ENCODE measurements around the gene GBX2.

Gene GBX2

DNA sequence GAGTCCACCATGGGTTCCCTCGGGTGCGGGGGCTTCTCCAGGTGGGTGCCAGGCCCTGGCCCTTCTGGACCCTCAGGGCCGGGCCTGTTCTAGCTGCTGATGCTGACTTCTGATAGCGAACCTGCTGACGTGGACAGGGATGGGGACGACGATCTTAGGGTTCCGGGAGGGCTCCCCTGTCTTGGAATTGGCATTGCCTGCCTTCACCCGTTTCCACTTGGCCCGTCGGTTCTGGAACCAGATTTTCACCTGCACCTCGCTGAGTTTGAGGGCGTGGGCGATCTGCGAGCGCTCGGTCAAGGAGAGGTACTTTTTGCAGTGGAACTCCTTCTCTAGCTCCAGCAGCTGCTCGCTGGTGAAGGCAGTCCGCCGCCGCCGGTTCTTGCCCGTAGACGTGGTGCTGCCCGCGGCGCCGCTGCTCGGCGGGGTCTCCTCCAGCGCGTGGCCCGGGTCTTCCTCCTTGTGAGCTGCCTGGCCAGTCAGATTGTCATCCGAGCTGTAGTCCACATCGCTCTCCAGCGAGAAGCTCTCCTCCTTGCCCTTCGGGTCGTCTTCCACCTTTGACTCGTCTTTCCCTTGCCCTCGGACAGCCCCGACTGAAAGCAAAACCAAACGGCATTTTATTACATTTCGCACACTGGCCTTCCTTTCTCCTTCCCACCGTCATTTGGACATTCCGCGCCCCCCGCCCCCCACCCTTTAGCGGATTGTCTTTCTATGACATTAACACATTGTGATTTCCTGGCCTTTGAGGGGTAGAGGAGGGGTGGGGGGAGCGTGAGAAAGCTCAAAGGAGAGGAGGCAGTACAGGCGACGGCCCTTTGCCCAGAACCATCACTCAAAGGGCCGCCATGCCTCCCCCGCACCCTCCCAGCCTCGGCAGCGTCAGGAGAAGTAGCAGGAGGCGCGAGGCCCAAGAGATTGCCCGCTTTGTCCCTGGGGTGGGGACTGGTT lies 2.1 kb downstream of the GBX2 start:
- no peak for TF ChIP-seq ZNF565 (CRISPR knock-in tag; conservative IDR thresholded peaks at IDR 0.05; ENCODE audit: low read depth)
- TF ChIP-seq, protein P1, sequence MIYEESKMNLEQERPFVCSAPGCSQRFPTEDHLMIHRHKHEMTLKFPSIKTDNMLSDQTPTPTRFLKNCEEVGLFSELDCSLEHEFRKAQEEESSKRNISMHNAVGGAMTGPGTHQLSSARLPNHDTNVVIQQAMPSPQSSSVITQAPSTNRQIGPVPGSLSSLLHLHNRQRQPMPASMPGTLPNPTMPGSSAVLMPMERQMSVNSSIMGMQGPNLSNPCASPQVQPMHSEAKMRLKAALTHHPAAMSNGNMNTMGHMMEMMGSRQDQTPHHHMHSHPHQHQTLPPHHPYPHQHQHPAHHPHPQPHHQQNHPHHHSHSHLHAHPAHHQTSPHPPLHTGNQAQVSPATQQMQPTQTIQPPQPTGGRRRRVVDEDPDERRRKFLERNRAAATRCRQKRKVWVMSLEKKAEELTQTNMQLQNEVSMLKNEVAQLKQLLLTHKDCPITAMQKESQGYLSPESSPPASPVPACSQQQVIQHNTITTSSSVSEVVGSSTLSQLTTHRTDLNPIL (CRISPR knock-in tag; IDR thresholded peaks at IDR 0.05; ENCODE audit: low read depth) = no peak
- no peak for TF ChIP-seq ZNF8 (CRISPR knock-in tag; IDR thresholded peaks at IDR 0.05)

GRCh38 chr2:236164925-236165841 lies 3.0 kb downstream of the GBX2 start:
- TF ChIP-seq RARB (CRISPR knock-in tag; IDR thresholded peaks at IDR 0.05) (no peak), PPARA (CRISPR knock-in tag; IDR thresholded peaks at IDR 0.05; ENCODE audit: borderline replicate concordance) (no peak), OSR1 (CRISPR knock-in tag; IDR thresholded peaks at IDR 0.05) (no peak), CSRNP3 (CRISPR knock-in tag; IDR thresholded peaks at IDR 0.05) (no peak)
- TF ChIP-seq, protein P2, sequence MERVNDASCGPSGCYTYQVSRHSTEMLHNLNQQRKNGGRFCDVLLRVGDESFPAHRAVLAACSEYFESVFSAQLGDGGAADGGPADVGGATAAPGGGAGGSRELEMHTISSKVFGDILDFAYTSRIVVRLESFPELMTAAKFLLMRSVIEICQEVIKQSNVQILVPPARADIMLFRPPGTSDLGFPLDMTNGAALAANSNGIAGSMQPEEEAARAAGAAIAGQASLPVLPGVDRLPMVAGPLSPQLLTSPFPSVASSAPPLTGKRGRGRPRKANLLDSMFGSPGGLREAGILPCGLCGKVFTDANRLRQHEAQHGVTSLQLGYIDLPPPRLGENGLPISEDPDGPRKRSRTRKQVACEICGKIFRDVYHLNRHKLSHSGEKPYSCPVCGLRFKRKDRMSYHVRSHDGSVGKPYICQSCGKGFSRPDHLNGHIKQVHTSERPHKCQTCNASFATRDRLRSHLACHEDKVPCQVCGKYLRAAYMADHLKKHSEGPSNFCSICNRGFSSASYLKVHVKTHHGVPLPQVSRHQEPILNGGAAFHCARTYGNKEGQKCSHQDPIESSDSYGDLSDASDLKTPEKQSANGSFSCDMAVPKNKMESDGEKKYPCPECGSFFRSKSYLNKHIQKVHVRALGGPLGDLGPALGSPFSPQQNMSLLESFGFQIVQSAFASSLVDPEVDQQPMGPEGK (CRISPR knock-in tag; IDR thresholded peaks at IDR 0.05; ENCODE audit: borderline replicate concordance) = no peak
- no peak for ATAC-seq

More for the DNA sequence above, 2.1 kb downstream of the GBX2 start:
- ATAC-seq = peak; percentile 18

- TF ChIP-seq PPARA (CRISPR knock-in tag; IDR thresholded peaks at IDR 0.05; ENCODE audit: borderline replicate concordance) (no peak), ARNTL (CRISPR knock-in tag; IDR thresholded peaks at IDR 0.05; ENCODE audit: borderline replicate concordance, low read depth) (no peak), BACH2 (CRISPR knock-in tag; IDR thresholded peaks at IDR 0.05; ENCODE audit: borderline replicate concordance) (no peak), ZNF70 (CRISPR knock-in tag; IDR thresholded peaks at IDR 0.05) (no peak), RARB (CRISPR knock-in tag; IDR thresholded peaks at IDR 0.05) (no peak), CSRNP3 (CRISPR knock-in tag; IDR thresholded peaks at IDR 0.05) (no peak), ZFP30 (CRISPR knock-in tag; IDR thresholded peaks at IDR 0.05) (no peak), TOX (CRISPR knock-in tag; IDR thresholded peaks at IDR 0.05; ENCODE audit: borderline replicate concordance) (no peak), POU6F1 (CRISPR knock-in tag; IDR thresholded peaks at IDR 0.05; ENCODE audit: borderline replicate concordance, low read depth) (no peak), ISL1 (CRISPR knock-in tag; IDR thresholded peaks at IDR 0.05) (no peak), ZNF8 (CRISPR knock-in tag; IDR thresholded peaks at IDR 0.05) (no peak)
- TF ChIP-seq, protein P3, sequence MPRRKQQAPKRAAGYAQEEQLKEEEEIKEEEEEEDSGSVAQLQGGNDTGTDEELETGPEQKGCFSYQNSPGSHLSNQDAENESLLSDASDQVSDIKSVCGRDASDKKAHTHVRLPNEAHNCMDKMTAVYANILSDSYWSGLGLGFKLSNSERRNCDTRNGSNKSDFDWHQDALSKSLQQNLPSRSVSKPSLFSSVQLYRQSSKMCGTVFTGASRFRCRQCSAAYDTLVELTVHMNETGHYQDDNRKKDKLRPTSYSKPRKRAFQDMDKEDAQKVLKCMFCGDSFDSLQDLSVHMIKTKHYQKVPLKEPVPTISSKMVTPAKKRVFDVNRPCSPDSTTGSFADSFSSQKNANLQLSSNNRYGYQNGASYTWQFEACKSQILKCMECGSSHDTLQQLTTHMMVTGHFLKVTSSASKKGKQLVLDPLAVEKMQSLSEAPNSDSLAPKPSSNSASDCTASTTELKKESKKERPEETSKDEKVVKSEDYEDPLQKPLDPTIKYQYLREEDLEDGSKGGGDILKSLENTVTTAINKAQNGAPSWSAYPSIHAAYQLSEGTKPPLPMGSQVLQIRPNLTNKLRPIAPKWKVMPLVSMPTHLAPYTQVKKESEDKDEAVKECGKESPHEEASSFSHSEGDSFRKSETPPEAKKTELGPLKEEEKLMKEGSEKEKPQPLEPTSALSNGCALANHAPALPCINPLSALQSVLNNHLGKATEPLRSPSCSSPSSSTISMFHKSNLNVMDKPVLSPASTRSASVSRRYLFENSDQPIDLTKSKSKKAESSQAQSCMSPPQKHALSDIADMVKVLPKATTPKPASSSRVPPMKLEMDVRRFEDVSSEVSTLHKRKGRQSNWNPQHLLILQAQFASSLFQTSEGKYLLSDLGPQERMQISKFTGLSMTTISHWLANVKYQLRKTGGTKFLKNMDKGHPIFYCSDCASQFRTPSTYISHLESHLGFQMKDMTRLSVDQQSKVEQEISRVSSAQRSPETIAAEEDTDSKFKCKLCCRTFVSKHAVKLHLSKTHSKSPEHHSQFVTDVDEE (CRISPR knock-in tag; IDR thresholded peaks at IDR 0.05) = no peak
- TF ChIP-seq, protein P1 (CRISPR knock-in tag; IDR thresholded peaks at IDR 0.05; ENCODE audit: low read depth) = no peak
- TF ChIP-seq, protein P2 (CRISPR knock-in tag; IDR thresholded peaks at IDR 0.05; ENCODE audit: borderline replicate concordance) = no peak
- ATAC-seq = peak; percentile 19
Observed at GRCh38 chr2:236164201-236164924, 3.8 kb downstream of the GBX2 start.
